Endothelial cell of umbilical vein (primary cell): ENCODE results near the gene ZDHHC14. TPM values are rescaled to one million over a fixed set of nuclear protein-coding genes. Genes with fewer than 3 reads are reported as not detected.

Experiments
- BruUV-seq: library from RNA; stranded (reverse); fragments of 400-500 nt; replicated peaks from 2 replicates; lab custom pipeline; 2021; lab: Mats Ljungman, UMichigan
- CTCF ChIA-PET: fragments of 300-600, 350-600 bp; sonication (Branson Sonifier 250); formaldehyde crosslinking; loops from one replicate; lab custom pipeline; 2021; ENCODE audit warnings: antibody characterized with exemption, inconsistent platforms; lab: Charles Lee
- POLR2A ChIA-PET: fragments of 300-600, 350-600 bp; sonication (Branson Sonifier 250); formaldehyde crosslinking; loops from one replicate; lab custom pipeline; 2021; ENCODE audit warnings: antibody characterized with exemption, inconsistent platforms; lab: Charles Lee
- DNase-seq: peaks from one replicate; pipeline ENCODE4 v3.0.0-alpha.2; 2011; ENCODE audit warnings: low read depth, low spot score
- FAIRE-seq: peaks from 2 replicates; lab custom pipeline; 2011; peaks lifted over from hg19 to GRCh38; lab: Jason Lieb, UNC
- H2AFZ ChIP-seq: 2 replicates; pipeline ENCODE4 v1.6.0; 2012; ENCODE audit warnings: low read depth, low read length, control low read depth, inconsistent platforms
- H3K27ac ChIP-seq: 2 replicates; pipeline ENCODE4 v1.5.1; 2011; ENCODE audit warnings: low read depth, mild to moderate bottlenecking, control low read depth, low read length, moderate library complexity; ENCODE audit not compliant: insufficient read depth
- H3K27me3 ChIP-seq, 2 experiments: 2 replicates each; pipeline versions ENCODE4 v1.6.0 to v1.6.1; 2011; ENCODE audit warnings: low read length in 2 of 2, mixed read lengths in 1 of 2; ENCODE audit not compliant: control insufficient read depth in 2 of 2, insufficient read depth in 2 of 2
- H3K36me3 ChIP-seq, 2 experiments: 2 replicates in 1 of 2; 3 replicates in 1 of 2; pipeline ENCODE4 v1.5.1; 2011; ENCODE audit warnings: low read length in 2 of 2, mild to moderate bottlenecking in 1 of 2, moderate library complexity in 1 of 2; ENCODE audit not compliant: control insufficient read depth in 2 of 2, insufficient read depth in 2 of 2; ENCODE audit errors: extremely low read depth in 1 of 2
- H3K4me1 ChIP-seq: 3 replicates; pipeline ENCODE4 v1.5.1; 2011; ENCODE audit warnings: mild to moderate bottlenecking, low read length; ENCODE audit not compliant: control insufficient read depth, insufficient read depth; ENCODE audit errors: extremely low read depth
- H3K4me2 ChIP-seq: 2 replicates; pipeline ENCODE4 v1.6.1; 2011; ENCODE audit warnings: low read length, control low read depth, mixed read lengths; ENCODE audit not compliant: insufficient read depth
- H3K4me3 ChIP-seq, 3 experiments: fragments of 200-600 bp in 1 of 3; sonication (generic), shearing (Covaris generic) in 1 of 3; replicated peaks in 1 of 3; 2 replicates each; pipeline ENCODE4 v1.5.1; 2011 to 2016; ENCODE audit warnings: control low read depth in 3 of 3, low read length in 3 of 3, mild to moderate bottlenecking in 2 of 3, inconsistent platforms in 1 of 3, low read depth in 1 of 3, moderate library complexity in 1 of 3; ENCODE audit not compliant: insufficient read depth in 1 of 3
- H3K79me2 ChIP-seq: 2 replicates; pipeline ENCODE4 v1.6.0; 2012; ENCODE audit warnings: low read length, inconsistent platforms; ENCODE audit not compliant: control insufficient read depth, insufficient read depth
- H3K9ac ChIP-seq: replicated peaks from 2 replicates; pipeline ENCODE3; 2011; ENCODE audit warnings: low read length, control low read depth; ENCODE audit not compliant: insufficient read depth; ENCODE audit errors: extremely low read depth
- H3K9me1 ChIP-seq: replicated peaks from 3 replicates; pipeline ENCODE4 v1.6.0; 2011; ENCODE audit warnings: mild to moderate bottlenecking, low read length; ENCODE audit not compliant: control insufficient read depth, insufficient read depth; ENCODE audit errors: extremely low read depth
- H3K9me3 ChIP-seq: replicated peaks from 2 replicates; pipeline ENCODE4 v1.5.1; 2012; ENCODE audit warnings: low read length, inconsistent platforms; ENCODE audit not compliant: control insufficient read depth, insufficient read depth
- H4K20me1 ChIP-seq: replicated peaks from 2 replicates; pipeline ENCODE3; 2011; ENCODE audit warnings: mild to moderate bottlenecking, low read length; ENCODE audit not compliant: control insufficient read depth, insufficient read depth; ENCODE audit errors: extremely low read depth
- GATA2 ChIP-seq: IDR thresholded peaks from 2 replicates; pipeline ENCODE4 v1.7.0; 2011; ENCODE audit warnings: low read depth, mild to moderate bottlenecking, moderate library complexity, mixed read lengths, low read length; ENCODE audit not compliant: insufficient read length, insufficient read depth
- JUN ChIP-seq: IDR thresholded peaks from 2 replicates; pipeline ENCODE4 v1.6.1; 2011; ENCODE audit warnings: borderline replicate concordance, low read depth; ENCODE audit not compliant: insufficient read length, insufficient read depth
- MYC ChIP-seq: IDR thresholded peaks from one replicate; pipeline ENCODE4 v1.6.1; 2011; ENCODE audit warnings: mild to moderate bottlenecking, low read depth, low read length
- POLR2AphosphoS5 ChIP-seq: IDR thresholded peaks from 2 replicates; pipeline ENCODE4 v1.6.1; 2012; ENCODE audit warnings: low read depth, mild to moderate bottlenecking, control low read depth, low read length, moderate library complexity; ENCODE audit not compliant: insufficient read depth
- dilution Hi-C: fragments of 300-500 bp; cut with MboI; formaldehyde crosslinking; loops from one replicate; pipeline ENCODE4 v1.15.0; 2019; ENCODE audit warnings: low sequenced_read_pairs; ENCODE audit not compliant: extremely low pct_ligation_motif_present
- intact Hi-C: fragments of 100-400 bp; cut with micrococcal nuclease; formaldehyde crosslinking; loops from one replicate; pipeline ENCODE4 v1.10.0; 2022
- polyA plus RNA-seq, 4 experiments: library from polyadenylated mRNA; depleted of rRNA in 3 of 4; stranded (reverse) in 3 of 4; unstranded in 1 of 4; fragments of >200 nt; gene quantifications; 2 replicates each; pipeline versions ENCODE4 v1.2.1 to v1.2.3, GENCODE V29; 2011 to 2012; ENCODE audit warnings: missing spikeins in 1 of 4
- total RNA-seq: library from RNA; stranded (reverse); gene quantifications from 2 replicates; pipeline ENCODE4 v1.2.3, GENCODE V29; 2021
- TF ChIP-seq, protein P1 (sequence below), 2 donors: IDR thresholded peaks; 1 replicate in 1 of 2; 2 replicates in 1 of 2; pipeline ENCODE4 v1.5.1; 2011; ENCODE audit warnings: low read length in 2 of 2, mild to moderate bottlenecking in 2 of 2, moderate library complexity in 2 of 2, control low read depth in 1 of 2, inconsistent platforms in 1 of 2, low read depth in 1 of 2; ENCODE audit not compliant: insufficient read depth in 1 of 2; ENCODE audit errors: extremely low read depth in 1 of 2

The ZDHHC14 gene
- total and polyA plus RNA-seq, 2 donors (not counting 3 experiments of a cell fraction or from before 2014, with no cell fraction given): 23.0 to 25.6 TPM

DNA sequence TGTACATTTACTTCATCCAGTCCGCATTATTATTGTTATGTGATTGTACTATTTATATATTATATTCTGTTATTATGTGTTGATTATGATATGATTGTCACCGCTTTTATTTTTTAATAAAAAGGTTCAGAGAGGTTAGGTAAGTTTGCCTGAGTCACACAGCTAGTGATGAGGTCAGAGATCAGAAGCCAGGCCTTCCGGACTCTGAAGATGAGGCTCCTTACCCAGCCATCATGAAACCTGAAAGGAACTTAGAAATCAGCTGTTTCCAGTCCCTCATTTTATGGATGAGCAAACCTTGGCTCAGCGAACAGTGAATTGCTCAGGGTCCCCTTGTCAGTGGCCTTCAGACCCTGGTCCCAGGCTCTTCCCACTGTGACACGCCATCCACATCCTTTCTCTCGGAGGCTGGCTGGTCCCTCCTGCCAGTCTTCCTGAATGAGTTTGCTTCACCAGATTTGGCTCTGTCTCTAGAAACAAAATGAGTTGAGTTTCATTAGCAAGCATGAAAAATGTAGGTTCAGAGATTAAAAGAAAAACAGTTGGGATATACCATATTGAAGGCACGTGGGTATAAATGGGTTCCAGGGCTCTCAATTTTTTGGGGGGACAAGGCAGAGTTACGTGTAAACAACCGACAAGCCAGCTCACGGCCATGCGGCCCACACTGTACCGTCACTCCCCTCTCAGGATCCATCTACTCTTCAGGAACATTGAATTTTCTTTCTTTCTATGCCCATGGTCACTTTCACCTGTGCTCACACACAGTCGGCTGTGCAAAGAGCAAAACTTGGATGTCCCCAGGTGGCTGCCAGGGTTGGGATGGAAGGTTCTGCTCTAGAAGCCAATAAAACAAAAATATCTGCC is 132.9 kb downstream of the ZDHHC14 start:
- ChIA-PET CTCF (interaction anchor here (0.7 to 1.4 kb wide), 4 partner anchors 12 to 153 kb away, joined by 3 to 4 read pairs (median 4); no protein-coding TSS in a partner anchor), POLR2A (no interaction called here)
- Histone ChIP-seq H3K4me3 (no peak overlapping the region), H3K79me2 (no peaks in the 10 kb centered on the region), H3K27me3 (no peaks in the 10 kb centered on the region), H3K9ac (peak overlapping the region; percentile 37), H2AFZ (no peak overlapping the region), H3K27ac (peak overlapping the region; percentile 88), H3K9me3 (no peaks in the 10 kb centered on the region), H3K4me1 (peaks cover 29% of the 10 kb centered on the region), H3K9me1 (no peaks in the 10 kb centered on the region), H3K36me3 (no peaks in the 10 kb centered on the region), H4K20me1 (no peaks in the 10 kb centered on the region), H3K4me2 (no peak overlapping the region)
- DNase-seq: peak; percentile 74
- TSS peak; percentile 22 for BruUV-seq
- intact Hi-C loops (loop anchor here (2.0 to 5.0 kb wide), 2 partner anchors 189 to 248 kb away; no protein-coding TSS in a partner anchor), dilution Hi-C loops (no loop called here)
- FAIRE-seq: peak; percentile 95
- TF ChIP-seq MYC (no peak), GATA2 (peak; percentile 33), POLR2AphosphoS5 (peak; percentile 69), JUN (peak; percentile 66)
- TF ChIP-seq, protein P1, sequence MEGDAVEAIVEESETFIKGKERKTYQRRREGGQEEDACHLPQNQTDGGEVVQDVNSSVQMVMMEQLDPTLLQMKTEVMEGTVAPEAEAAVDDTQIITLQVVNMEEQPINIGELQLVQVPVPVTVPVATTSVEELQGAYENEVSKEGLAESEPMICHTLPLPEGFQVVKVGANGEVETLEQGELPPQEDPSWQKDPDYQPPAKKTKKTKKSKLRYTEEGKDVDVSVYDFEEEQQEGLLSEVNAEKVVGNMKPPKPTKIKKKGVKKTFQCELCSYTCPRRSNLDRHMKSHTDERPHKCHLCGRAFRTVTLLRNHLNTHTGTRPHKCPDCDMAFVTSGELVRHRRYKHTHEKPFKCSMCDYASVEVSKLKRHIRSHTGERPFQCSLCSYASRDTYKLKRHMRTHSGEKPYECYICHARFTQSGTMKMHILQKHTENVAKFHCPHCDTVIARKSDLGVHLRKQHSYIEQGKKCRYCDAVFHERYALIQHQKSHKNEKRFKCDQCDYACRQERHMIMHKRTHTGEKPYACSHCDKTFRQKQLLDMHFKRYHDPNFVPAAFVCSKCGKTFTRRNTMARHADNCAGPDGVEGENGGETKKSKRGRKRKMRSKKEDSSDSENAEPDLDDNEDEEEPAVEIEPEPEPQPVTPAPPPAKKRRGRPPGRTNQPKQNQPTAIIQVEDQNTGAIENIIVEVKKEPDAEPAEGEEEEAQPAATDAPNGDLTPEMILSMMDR (IDR thresholded peaks at IDR 0.05; ENCODE audit: extremely low read depth in 1 of 2, insufficient read depth in 1 of 2, low read depth in 1 of 2, low read length in 2 of 2): no peak
